ENCODE data around the gene MAPKAPK3.
"Not testable (repeated sequence)": the region's sequence is repeated elsewhere in the genome, so short reads cannot be mapped to it uniquely, and the experiment has no call there.

MAPKAPK3 gene

GRCh38 chr3:50657816-50658215 is 40.9 kb downstream of the MAPKAPK3 start:
- DNase-seq, result no peak

- DNase-seq, result no peak
Measured at GRCh38 chr3:50658416-50658815, 41.5 kb downstream of the MAPKAPK3 start.

GRCh38 chr3:50658831-50659230 is 41.9 kb downstream of the MAPKAPK3 start:
- no peak for DNase-seq

- no peak for DNase-seq
Measured at GRCh38 chr3:50660386-50660785, 43.4 kb downstream of the MAPKAPK3 start.

- DNase-seq, result no peak
Measured at GRCh38 chr3:50661321-50661837, 44.4 kb downstream of the MAPKAPK3 start.

GRCh38 chr3:50662408-50662807 is 45.5 kb downstream of the MAPKAPK3 start:
- no peak for DNase-seq

- DNase-seq, result no peak
Measured at GRCh38 chr3:50665081-50665840, 48.3 kb downstream of the MAPKAPK3 start.

- not testable (repeated sequence) for DNase-seq
Measured at GRCh38 chr3:50665841-50666115, 48.8 kb downstream of the MAPKAPK3 start.

- DNase-seq, result no peak
Measured at GRCh38 chr3:50666837-50667236, 49.9 kb downstream of the MAPKAPK3 start.

GRCh38 chr3:50671331-50671730 is 54.4 kb downstream of the MAPKAPK3 start:
- no peak for DNase-seq

GRCh38 chr3:50672656-50673055 is 55.7 kb downstream of the MAPKAPK3 start:
- no peak for DNase-seq

- no peak for DNase-seq
Measured at GRCh38 chr3:50673931-50674330, 57.0 kb downstream of the MAPKAPK3 start.

- peak; percentile 48 to 62 for DNase-seq
Measured at GRCh38 chr3:50674349-50675178, 57.6 kb downstream of the MAPKAPK3 start, which contains the start of gene DOCK3. DOCK3 (plus strand) TSS chr3:50674927; CDS start chr3:50675264, 337 bp downstream.

- peak; percentile 52 to 65 for DNase-seq
Measured at GRCh38 chr3:50675179-50676030, 58.5 kb downstream of the MAPKAPK3 start.

- no peak for DNase-seq
Measured at GRCh38 chr3:50676031-50676705, 59.2 kb downstream of the MAPKAPK3 start.

GRCh38 chr3:50687127-50687751 is 70.3 kb downstream of the MAPKAPK3 start:
- DNase-seq, result no peak

GRCh38 chr3:50687916-50688315 is 71.0 kb downstream of the MAPKAPK3 start:
- no peak for DNase-seq

- not testable (repeated sequence) for DNase-seq
Measured at GRCh38 chr3:50688602-50689001, 71.7 kb downstream of the MAPKAPK3 start.

GRCh38 chr3:50689558-50689957 is 72.6 kb downstream of the MAPKAPK3 start:
- DNase-seq, result no peak

- no peak for DNase-seq
Measured at GRCh38 chr3:50695031-50695430, 78.1 kb downstream of the MAPKAPK3 start.

- no peak for DNase-seq
Measured at GRCh38 chr3:50696276-50696675, 79.3 kb downstream of the MAPKAPK3 start.

- DNase-seq, result no peak
Measured at GRCh38 chr3:50698269-50698668, 81.3 kb downstream of the MAPKAPK3 start.
